Ishikawa (cell line): ENCODE data around the gene BAZ1A.

Experiments
- CEBPB ChIP-seq: IDR thresholded peaks from 2 replicates; pipeline ENCODE4 v1.6.1; 2012
- CREB1 ChIP-seq: IDR thresholded peaks from 2 replicates; pipeline ENCODE4 v1.6.1; 2012; ENCODE audit warnings: low read depth
- EGR1 ChIP-seq: IDR thresholded peaks from 2 replicates; pipeline ENCODE4 v1.6.1; 2012
- EP300 ChIP-seq: IDR thresholded peaks from 2 replicates; pipeline ENCODE4 v1.6.1; 2012; ENCODE audit warnings: borderline replicate concordance
- FOXM1 ChIP-seq: IDR thresholded peaks from 2 replicates; pipeline ENCODE4 v1.6.1; 2012; ENCODE audit warnings: low read depth, borderline replicate concordance
- MAX ChIP-seq: IDR thresholded peaks from 2 replicates; pipeline ENCODE4 v1.6.1; 2012
- NFIC ChIP-seq: IDR thresholded peaks from 2 replicates; pipeline ENCODE4 v1.6.1; 2012
- RAD21 ChIP-seq: IDR thresholded peaks from 2 replicates; pipeline ENCODE4 v1.6.1; 2012; ENCODE audit warnings: low read depth
- REST ChIP-seq: IDR thresholded peaks from 2 replicates; pipeline ENCODE4 v1.6.1; 2012; ENCODE audit warnings: low read depth, mild to moderate bottlenecking
- TAF1 ChIP-seq: IDR thresholded peaks from 2 replicates; pipeline ENCODE4 v1.6.1; 2012; ENCODE audit warnings: low read depth, mild to moderate bottlenecking
- TCF12 ChIP-seq: IDR thresholded peaks from 2 replicates; pipeline ENCODE4 v1.6.1; 2012; ENCODE audit warnings: low read depth
- TEAD4 ChIP-seq: IDR thresholded peaks from 2 replicates; pipeline ENCODE4 v1.6.1; 2012
- USF1 ChIP-seq: IDR thresholded peaks from 2 replicates; pipeline ENCODE4 v1.6.1; 2012
- YY1 ChIP-seq: IDR thresholded peaks from 2 replicates; pipeline ENCODE4 v1.6.1; 2012; ENCODE audit warnings: low read depth
- ZBTB7A ChIP-seq: IDR thresholded peaks from 2 replicates; pipeline ENCODE4 v1.6.1; 2012; ENCODE audit warnings: low read depth

Gene BAZ1A

GRCh38 chr14:34863844-34864243, 11.3 kb downstream of the BAZ1A start:
- no peak for TF ChIP-seq ZBTB7A
- TF ChIP-seq TCF12 = no peak
- no peak for TF ChIP-seq USF1
- TF ChIP-seq EGR1 = no peak
- TF ChIP-seq NFIC = no peak
- no peak for TF ChIP-seq TAF1
- TF ChIP-seq TEAD4 = no peak

- TF ChIP-seq TEAD4 (no peak), REST (no peak), TCF12 (no peak), ZBTB7A (no peak), TAF1 (no peak), USF1 (no peak), EGR1 (no peak), MAX (no peak)
Observed at GRCh38 chr14:34858765-34859164, 16.4 kb downstream of the BAZ1A start.

- no peak for TF ChIP-seq CREB1
- TF ChIP-seq MAX = no peak
- TF ChIP-seq FOXM1 = no peak
- no peak for TF ChIP-seq EP300
- TF ChIP-seq YY1 = no peak
- no peak for TF ChIP-seq TCF12
- TF ChIP-seq TEAD4 = no peak
- TF ChIP-seq CEBPB = no peak
- no peak for TF ChIP-seq RAD21
- TF ChIP-seq TAF1 = no peak
- no peak for TF ChIP-seq EGR1
- no peak for TF ChIP-seq REST
- no peak for TF ChIP-seq ZBTB7A
- no peak for TF ChIP-seq USF1
Observed at GRCh38 chr14:34857689-34858449, 17.3 kb downstream of the BAZ1A start.

GRCh38 chr14:34853041-34853440, 22.1 kb downstream of the BAZ1A start:
- TF ChIP-seq EP300 (no peak), TEAD4 (no peak), REST (no peak), FOXM1 (no peak), YY1 (no peak), TAF1 (no peak), EGR1 (no peak), CEBPB (no peak), USF1 (no peak), MAX (no peak), NFIC (no peak), TCF12 (no peak)
